Astrocyte of the spinal cord (primary cell): Measurements from ENCODE around the gene GLRA1.

Experiments
- DNase-seq: peaks from one replicate; pipeline ENCODE4 v3.0.0; 2011; ENCODE audit warnings: low read depth, low spot score
- H3K4me3 ChIP-seq: 2 replicates; pipeline ENCODE4 v1.5.1; 2011; ENCODE audit warnings: low read depth, mild to moderate bottlenecking, low read length, moderate library complexity
- CTCF ChIP-seq: IDR thresholded peaks from 2 replicates; pipeline ENCODE4 v1.5.1; 2012; ENCODE audit warnings: low read depth, mild to moderate bottlenecking, low read length, inconsistent platforms
- in situ Hi-C: cut with HindIII; loops from 2 replicates; pipeline ENCODE4 v1.10.0; 2017; ENCODE audit warnings: low sequenced_read_pairs

The GLRA1 gene

GRCh38 chr5:151924564-151925301 is at the start of gene GLRA1:
TSS of gene GLRA1 (minus strand) at chr5:151924851. CDS start at chr5:151924549, 302 bp downstream.
- peak; percentile 56 for DNase-seq
- in situ Hi-C loops, result no loop called here

GRCh38 chr5:151970885-151971284 is 46.2 kb upstream of the GLRA1 start:
- H3K4me3 ChIP-seq, result no peak overlapping the region
- TF ChIP-seq CTCF, result no peak
- no peak for DNase-seq
- in situ Hi-C loops, result no loop called here

More at GRCh38 chr5:151924564-151925301, at the start of gene GLRA1:
- no peak for TF ChIP-seq CTCF
- no peak within 1 kb of the TSS for H3K4me3 ChIP-seq

- no peak for TF ChIP-seq CTCF
- no peak for DNase-seq
- H3K4me3 ChIP-seq, result no peak overlapping the region
- in situ Hi-C loops, result no loop called here
These were observed 43.2 kb upstream of the GLRA1 start for GRCh38 chr5:151967865-151968264.

- in situ Hi-C loops, result no loop called here
- no peak overlapping the region for H3K4me3 ChIP-seq
- TF ChIP-seq CTCF, result no peak
- DNase-seq, result no peak
These were observed 41.4 kb upstream of the GLRA1 start for GRCh38 chr5:151966046-151966445.

GRCh38 chr5:151964471-151964870 is 39.8 kb upstream of the GLRA1 start:
- in situ Hi-C loops, result no loop called here
- no peak for TF ChIP-seq CTCF
- no peak overlapping the region for H3K4me3 ChIP-seq
- DNase-seq, result no peak

GRCh38 chr5:151961557-151961956 is 36.9 kb upstream of the GLRA1 start:
- TF ChIP-seq CTCF, result no peak
- no peak overlapping the region for H3K4me3 ChIP-seq
- in situ Hi-C loops, result no loop called here
- peak; percentile 30 for DNase-seq
